LNCaP clone FGC (cell line): ENCODE data around the gene OGDHL.

Experiments
- DNase-seq: peaks from one replicate; pipeline ENCODE4 v3.0.0-alpha.2; 2011; ENCODE audit warnings: low read depth
- H3K4me3 ChIP-seq: 2 replicates; pipeline ENCODE4 v1.5.1; 2011; ENCODE audit warnings: mild to moderate bottlenecking, low read depth, low read length, control low read depth
- TF ChIP-seq, protein P1 (sequence below): IDR thresholded peaks from 2 replicates; pipeline ENCODE4 v1.5.1; 2012; ENCODE audit warnings: mild to moderate bottlenecking; ENCODE audit not compliant: control insufficient read depth, insufficient read depth; ENCODE audit errors: extremely low read depth

The OGDHL gene

DNA sequence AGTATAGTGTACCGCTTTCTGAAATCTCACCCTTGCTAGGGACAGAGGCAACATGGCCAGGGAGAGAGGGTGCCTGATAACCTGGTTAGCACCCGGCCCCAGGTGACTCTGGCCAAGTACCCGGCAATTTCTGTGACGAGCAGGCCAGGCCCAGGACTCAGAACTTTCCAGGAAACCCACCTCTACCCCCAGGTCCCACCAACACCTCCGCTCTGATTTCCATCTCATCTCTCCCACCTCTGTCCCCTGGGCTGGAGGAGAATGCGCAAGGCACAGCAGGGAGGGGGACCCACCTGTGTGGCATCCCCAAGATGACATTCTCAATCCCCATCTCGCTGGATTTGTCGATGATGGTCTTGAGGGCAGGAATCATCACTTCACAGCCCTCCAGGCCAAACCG, 11.6 kb downstream of the OGDHL start:
- TF ChIP-seq, protein P1, sequence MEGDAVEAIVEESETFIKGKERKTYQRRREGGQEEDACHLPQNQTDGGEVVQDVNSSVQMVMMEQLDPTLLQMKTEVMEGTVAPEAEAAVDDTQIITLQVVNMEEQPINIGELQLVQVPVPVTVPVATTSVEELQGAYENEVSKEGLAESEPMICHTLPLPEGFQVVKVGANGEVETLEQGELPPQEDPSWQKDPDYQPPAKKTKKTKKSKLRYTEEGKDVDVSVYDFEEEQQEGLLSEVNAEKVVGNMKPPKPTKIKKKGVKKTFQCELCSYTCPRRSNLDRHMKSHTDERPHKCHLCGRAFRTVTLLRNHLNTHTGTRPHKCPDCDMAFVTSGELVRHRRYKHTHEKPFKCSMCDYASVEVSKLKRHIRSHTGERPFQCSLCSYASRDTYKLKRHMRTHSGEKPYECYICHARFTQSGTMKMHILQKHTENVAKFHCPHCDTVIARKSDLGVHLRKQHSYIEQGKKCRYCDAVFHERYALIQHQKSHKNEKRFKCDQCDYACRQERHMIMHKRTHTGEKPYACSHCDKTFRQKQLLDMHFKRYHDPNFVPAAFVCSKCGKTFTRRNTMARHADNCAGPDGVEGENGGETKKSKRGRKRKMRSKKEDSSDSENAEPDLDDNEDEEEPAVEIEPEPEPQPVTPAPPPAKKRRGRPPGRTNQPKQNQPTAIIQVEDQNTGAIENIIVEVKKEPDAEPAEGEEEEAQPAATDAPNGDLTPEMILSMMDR = no peak
- no peak overlapping the region for H3K4me3 ChIP-seq
- no peak for DNase-seq

- TF ChIP-seq, protein P1 = no peak
- no peak for DNase-seq
- H3K4me3 ChIP-seq = no peak overlapping the region
Measured at GRCh38 chr10:49749556-49750491, 12.3 kb downstream of the OGDHL start.

DNA sequence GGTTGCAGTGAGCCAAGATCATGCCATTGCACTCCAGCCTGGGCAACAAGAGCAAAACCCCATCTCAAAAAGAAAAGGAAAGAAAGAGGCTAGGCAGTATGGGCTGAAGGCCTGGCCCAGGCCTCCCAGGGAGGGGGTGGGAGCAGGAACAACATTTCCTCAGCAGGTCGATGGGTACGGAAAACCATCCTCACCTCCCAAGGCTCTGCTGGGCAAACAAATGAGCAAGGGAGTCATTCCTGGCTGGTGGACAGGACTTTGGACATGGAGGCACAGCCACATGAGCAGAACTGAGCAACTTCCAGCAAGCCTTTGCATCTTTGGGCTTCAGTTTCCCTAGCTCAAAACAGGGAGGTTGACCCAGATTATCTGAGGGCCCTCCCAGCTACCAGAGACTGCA, 13.0 kb downstream of the OGDHL start:
- H3K4me3 ChIP-seq = no peak overlapping the region
- TF ChIP-seq, protein P1 = no peak
- DNase-seq = no peak

DNA sequence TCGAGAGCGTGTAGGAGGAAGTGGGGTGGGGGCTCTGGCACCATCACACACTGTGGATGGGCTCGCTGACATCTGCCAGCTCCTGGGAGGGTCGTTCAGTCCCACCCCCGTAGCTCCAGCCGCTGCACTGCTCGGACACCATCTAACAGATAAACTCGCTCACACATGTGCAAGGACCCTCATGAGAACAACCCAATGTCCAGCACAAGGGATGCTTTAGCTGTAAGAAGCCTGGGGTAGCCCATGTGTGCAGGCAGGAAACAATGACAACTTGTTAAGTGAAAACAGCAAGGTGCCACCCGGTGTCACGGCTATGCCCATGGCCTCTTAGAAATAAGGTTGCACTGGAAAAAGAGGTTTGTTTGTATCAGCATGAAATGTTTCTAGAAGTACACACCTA, 14.1 kb downstream of the OGDHL start:
- no peak for DNase-seq

DNA sequence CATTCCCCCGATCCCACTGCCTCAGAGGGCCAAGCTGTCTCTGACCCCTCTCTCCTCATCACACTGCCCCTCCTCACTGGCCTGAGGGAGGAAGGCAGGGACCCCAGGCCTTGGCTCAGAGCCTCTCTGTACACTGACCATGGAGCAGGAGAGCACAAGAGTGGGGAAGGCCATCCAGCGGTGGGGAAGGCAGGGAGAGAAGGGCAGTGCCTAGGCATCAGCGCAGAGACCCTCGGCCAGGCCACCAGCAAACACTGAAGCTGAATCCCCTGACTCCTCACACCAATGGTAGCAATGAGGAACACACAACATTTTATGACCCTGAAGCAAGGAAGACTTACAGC, 14.8 kb downstream of the OGDHL start:
- no peak for DNase-seq
- TF ChIP-seq, protein P1 = no peak
- no peak overlapping the region for H3K4me3 ChIP-seq

More for the DNA sequence above, 14.1 kb downstream of the OGDHL start:
- TF ChIP-seq, protein P1 = no peak
- no peak overlapping the region for H3K4me3 ChIP-seq

DNA sequence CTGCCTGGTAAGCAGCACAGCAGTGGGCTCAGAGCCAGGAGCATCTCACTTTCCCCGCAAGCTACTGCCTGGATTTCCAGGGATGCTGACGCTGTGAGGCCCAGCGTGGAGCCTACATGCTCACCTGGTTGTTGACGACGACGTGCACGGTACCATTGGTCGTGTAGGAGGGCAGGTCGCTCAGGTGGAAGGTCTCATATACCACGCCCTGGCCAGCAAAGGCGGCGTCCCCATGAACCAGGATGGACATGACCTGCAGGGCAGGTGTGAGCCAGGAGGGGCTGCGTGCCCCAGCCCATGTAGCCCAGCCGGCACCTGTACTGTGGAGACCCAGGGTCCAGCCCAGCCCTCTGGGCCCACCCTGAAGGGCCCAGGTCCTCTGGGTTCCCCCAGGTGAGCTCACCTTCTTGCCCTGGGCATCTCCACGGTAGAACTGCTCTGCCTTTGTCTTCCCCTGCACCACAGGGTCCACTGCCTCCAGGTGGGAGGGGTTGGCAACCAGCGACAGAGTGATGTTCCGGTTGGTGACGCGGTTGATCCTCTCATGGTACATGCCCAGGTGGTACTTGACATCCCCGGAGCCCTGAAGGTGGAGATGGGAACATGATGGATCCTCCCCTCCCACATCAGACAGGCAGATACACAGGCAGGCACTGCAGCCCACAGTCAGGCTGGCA, 15.4 kb downstream of the OGDHL start:
- TF ChIP-seq, protein P1 = no peak
- H3K4me3 ChIP-seq = no peak overlapping the region
- DNase-seq = no peak

DNA sequence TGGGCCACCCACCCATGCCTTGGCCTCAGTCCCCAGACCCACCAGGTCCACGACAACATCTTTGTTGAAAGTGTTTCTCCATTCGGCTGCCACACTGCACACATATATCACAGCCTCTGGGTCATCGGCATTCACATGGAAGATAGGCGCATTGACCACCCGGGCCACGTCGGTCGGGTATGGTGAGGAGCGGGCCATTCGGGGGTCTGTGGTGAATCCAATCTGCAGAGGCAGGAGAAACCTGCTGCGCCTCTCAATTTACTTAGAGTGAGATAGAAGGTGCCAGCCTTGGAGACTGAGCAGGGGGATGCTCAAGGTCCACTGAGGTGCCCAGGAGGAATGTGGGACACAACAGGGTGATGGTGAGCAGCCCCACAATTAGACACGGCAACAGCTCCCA, 16.4 kb downstream of the OGDHL start:
- no peak overlapping the region for H3K4me3 ChIP-seq
- DNase-seq = no peak
- TF ChIP-seq, protein P1 = no peak
